ENCODE data around the gene SERP2. TPM values are rescaled to one million over a fixed set of nuclear protein-coding genes. Genes with fewer than 3 reads are reported as not detected.

The SERP2 gene
- total and polyA plus RNA-seq, 9 of the 15 experiments (the other 6 are each of a cell fraction or from before 2014, with no cell fraction given), result 0.13 TPM; not detected in 8

DNA sequence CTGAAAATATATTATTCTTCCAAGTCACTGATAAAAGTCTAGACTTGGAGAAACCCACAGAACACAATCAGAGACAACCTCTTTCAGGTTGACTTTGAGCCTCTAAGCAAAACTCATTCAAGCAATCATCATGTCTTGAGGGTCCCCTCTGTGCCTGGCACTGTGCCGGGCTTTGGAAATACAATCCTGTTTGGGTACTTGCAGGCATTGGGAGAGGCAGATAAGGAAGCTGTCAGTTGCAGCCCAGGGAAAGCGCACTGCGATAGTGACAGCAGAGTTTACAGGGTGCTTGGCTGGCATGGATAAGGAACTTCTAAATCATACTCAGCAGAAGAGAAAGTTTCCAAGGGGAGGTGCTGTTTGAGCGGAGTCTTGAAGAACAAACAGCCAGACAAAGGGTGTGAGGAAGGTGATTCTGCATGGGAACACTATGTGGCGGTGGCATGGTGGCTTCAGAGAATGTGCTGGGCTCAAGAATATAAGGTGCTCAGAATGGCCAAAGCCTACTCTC, 9.1 kb downstream of the SERP2 start (continued):
- TF ChIP-seq KAT8 (IDR thresholded peaks at IDR 0.05; ENCODE audit: low read depth), result no peak
- no peak for TF ChIP-seq SREBF1 (IDR thresholded peaks at IDR 0.05; ENCODE audit: borderline replicate concordance, low read depth, low read length)
- TF ChIP-seq, protein P1, sequence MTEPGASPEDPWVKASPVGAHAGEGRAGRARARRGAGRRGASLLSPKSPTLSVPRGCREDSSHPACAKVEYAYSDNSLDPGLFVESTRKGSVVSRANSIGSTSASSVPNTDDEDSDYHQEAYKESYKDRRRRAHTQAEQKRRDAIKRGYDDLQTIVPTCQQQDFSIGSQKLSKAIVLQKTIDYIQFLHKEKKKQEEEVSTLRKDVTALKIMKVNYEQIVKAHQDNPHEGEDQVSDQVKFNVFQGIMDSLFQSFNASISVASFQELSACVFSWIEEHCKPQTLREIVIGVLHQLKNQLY (CRISPR knock-in tag; conservative IDR thresholded peaks at IDR 0.05), result no peak
- no peak for TF ChIP-seq CBX5 (IDR thresholded peaks at IDR 0.05; ENCODE audit: borderline replicate concordance, low read depth)
- TF ChIP-seq HDGF (IDR thresholded peaks at IDR 0.05), result no peak
- no peak for TF ChIP-seq KDM4B (IDR thresholded peaks at IDR 0.05; ENCODE audit: borderline replicate concordance in 2 of 2, low read depth in 1 of 2)
- peak; percentile 91 for TF ChIP-seq PML (IDR thresholded peaks at IDR 0.05; ENCODE audit: low read length)
- TF ChIP-seq KAT7 (CRISPR knock-in tag; IDR thresholded peaks at IDR 0.05; ENCODE audit: borderline replicate concordance), result no peak
- no peak for TF ChIP-seq KLF10 (CRISPR knock-in tag; IDR thresholded peaks at IDR 0.05)
- TF ChIP-seq TGIF2 (CRISPR knock-in tag; IDR thresholded peaks at IDR 0.05), result no peak
- no peak for TF ChIP-seq HMGN3 (IDR thresholded peaks at IDR 0.05; ENCODE audit: borderline replicate concordance, extremely low read depth, insufficient read length, low read depth, low read length)
- no peak for TF ChIP-seq ERF (CRISPR knock-in tag; IDR thresholded peaks at IDR 0.05)
- no peak for TF ChIP-seq NR1H2 (CRISPR knock-in tag; IDR thresholded peaks at IDR 0.05)
- TF ChIP-seq, protein P2, sequence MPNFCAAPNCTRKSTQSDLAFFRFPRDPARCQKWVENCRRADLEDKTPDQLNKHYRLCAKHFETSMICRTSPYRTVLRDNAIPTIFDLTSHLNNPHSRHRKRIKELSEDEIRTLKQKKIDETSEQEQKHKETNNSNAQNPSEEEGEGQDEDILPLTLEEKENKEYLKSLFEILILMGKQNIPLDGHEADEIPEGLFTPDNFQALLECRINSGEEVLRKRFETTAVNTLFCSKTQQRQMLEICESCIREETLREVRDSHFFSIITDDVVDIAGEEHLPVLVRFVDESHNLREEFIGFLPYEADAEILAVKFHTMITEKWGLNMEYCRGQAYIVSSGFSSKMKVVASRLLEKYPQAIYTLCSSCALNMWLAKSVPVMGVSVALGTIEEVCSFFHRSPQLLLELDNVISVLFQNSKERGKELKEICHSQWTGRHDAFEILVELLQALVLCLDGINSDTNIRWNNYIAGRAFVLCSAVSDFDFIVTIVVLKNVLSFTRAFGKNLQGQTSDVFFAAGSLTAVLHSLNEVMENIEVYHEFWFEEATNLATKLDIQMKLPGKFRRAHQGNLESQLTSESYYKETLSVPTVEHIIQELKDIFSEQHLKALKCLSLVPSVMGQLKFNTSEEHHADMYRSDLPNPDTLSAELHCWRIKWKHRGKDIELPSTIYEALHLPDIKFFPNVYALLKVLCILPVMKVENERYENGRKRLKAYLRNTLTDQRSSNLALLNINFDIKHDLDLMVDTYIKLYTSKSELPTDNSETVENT (CRISPR knock-in tag; IDR thresholded peaks at IDR 0.05), result no peak
- TF ChIP-seq FOXA3 (CRISPR knock-in tag; conservative IDR thresholded peaks at IDR 0.05 in 1 of 2, IDR thresholded peaks at IDR 0.05 in 1 of 2), result no peak
- TF ChIP-seq, protein P3, sequence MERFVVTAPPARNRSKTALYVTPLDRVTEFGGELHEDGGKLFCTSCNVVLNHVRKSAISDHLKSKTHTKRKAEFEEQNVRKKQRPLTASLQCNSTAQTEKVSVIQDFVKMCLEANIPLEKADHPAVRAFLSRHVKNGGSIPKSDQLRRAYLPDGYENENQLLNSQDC (CRISPR knock-in tag; IDR thresholded peaks at IDR 0.05), result no peak
- TF ChIP-seq PTBP1 (IDR thresholded peaks at IDR 0.05; ENCODE audit: low read depth, low read length), result no peak
- 0 out of 2 replicates have a peak, but pooled peaks have one; percentile 26 for TF ChIP-seq MAFK (IDR thresholded peaks at IDR 0.05; ENCODE audit: low read length)
- TF ChIP-seq ZNF217 (CRISPR knock-in tag; IDR thresholded peaks at IDR 0.05), result no peak
- peak; percentile 77; the same call in 1 of the 2 replicates for TF ChIP-seq CTBP1 (IDR thresholded peaks at IDR 0.05; ENCODE audit: borderline replicate concordance)
- no peak for TF ChIP-seq CCAR2 (IDR thresholded peaks at IDR 0.05; ENCODE audit: low read depth, low read length)
- no peak for TF ChIP-seq ZNF584 (CRISPR knock-in tag; IDR thresholded peaks at IDR 0.05; ENCODE audit: low read depth)
- TF ChIP-seq SMAD3 (CRISPR knock-in tag; conservative IDR thresholded peaks at IDR 0.05), result no peak
- TF ChIP-seq SRSF1 (IDR thresholded peaks at IDR 0.05; ENCODE audit: low read depth, low read length), result no peak
- no peak for TF ChIP-seq ZNF583 (CRISPR knock-in tag; IDR thresholded peaks at IDR 0.05)
- no peak for TF ChIP-seq SRSF7 (optimal IDR thresholded peaks at IDR 0.05; ENCODE audit: low read depth, low read length)
- 0 out of 2 replicates have a peak, but pooled peaks have one; percentile 32 for TF ChIP-seq JUN (IDR thresholded peaks at IDR 0.05; ENCODE audit: borderline replicate concordance, low read depth, low read length)
- no peak for TF ChIP-seq JUN (CRISPR knock-in tag; IDR thresholded peaks at IDR 0.05; ENCODE audit: borderline replicate concordance)
- no peak for TF ChIP-seq ILF3 (IDR thresholded peaks at IDR 0.05; ENCODE audit: borderline replicate concordance)

Data from K562 (cell line).